Fibroblast of lung (primary cell): ENCODE results near the gene TMEM134. TPM values are rescaled to one million over a fixed set of nuclear protein-coding genes. Genes with fewer than 3 reads are reported as not detected.
"Not testable (repeated sequence)": the region's sequence is repeated elsewhere in the genome, so short reads cannot be mapped to it uniquely, and the experiment has no call there.

Source experiments
- DNase-seq, 2 donors: peaks; one replicate each; pipeline versions ENCODE4 v3.0.0 to v3.0.0-alpha.2; 2010; ENCODE audit warnings: low read depth in 2 of 2
- H2AFZ ChIP-seq: 2 replicates; pipeline ENCODE4 v1.5.1; 2012; ENCODE audit warnings: low read length, control low read depth, inconsistent platforms
- H3K27ac ChIP-seq: 2 replicates; pipeline ENCODE4 v1.5.1; 2011; ENCODE audit warnings: low read length, control low read depth; ENCODE audit not compliant: insufficient read depth
- H3K27me3 ChIP-seq: 2 replicates; pipeline ENCODE4 v1.5.1; 2011; ENCODE audit warnings: mild to moderate bottlenecking, low read length; ENCODE audit not compliant: control insufficient read depth, insufficient read depth
- H3K36me3 ChIP-seq: 2 replicates; pipeline ENCODE4 v1.5.1; 2011; ENCODE audit warnings: low read length; ENCODE audit not compliant: control insufficient read depth, insufficient read depth
- H3K4me1 ChIP-seq: 2 replicates; pipeline ENCODE4 v1.5.1; 2011; ENCODE audit warnings: low read length; ENCODE audit not compliant: control insufficient read depth, insufficient read depth; ENCODE audit errors: extremely low read depth
- H3K4me2 ChIP-seq: 2 replicates; pipeline ENCODE4 v1.5.1; 2011; ENCODE audit warnings: low read length, control low read depth; ENCODE audit not compliant: insufficient read depth; ENCODE audit errors: extremely low read depth
- H3K4me3 ChIP-seq, 4 experiments: fragments of 200-600 bp in 1 of 4; sonication (generic) in 1 of 4; replicated peaks in 1 of 4; 2 replicates each; pipeline ENCODE4 v1.5.1; 2011 to 2016; ENCODE audit warnings: low read length in 4 of 4, low read depth in 3 of 4, mild to moderate bottlenecking in 3 of 4, control low read depth in 2 of 4, inconsistent platforms in 1 of 4, mixed read lengths in 1 of 4; ENCODE audit not compliant: insufficient read depth in 1 of 4; ENCODE audit errors: control extremely low read depth in 1 of 4
- H3K79me2 ChIP-seq: 2 replicates; pipeline ENCODE4 v1.5.1; 2012; ENCODE audit warnings: mild to moderate bottlenecking, low read length, inconsistent platforms; ENCODE audit not compliant: control insufficient read depth, insufficient read depth
- H3K9ac ChIP-seq: 2 replicates; pipeline ENCODE4 v1.5.1; 2011; ENCODE audit warnings: mild to moderate bottlenecking, low read length, control low read depth; ENCODE audit not compliant: insufficient read depth
- H3K9me3 ChIP-seq: 2 replicates; pipeline ENCODE4 v1.5.1; 2012; ENCODE audit warnings: low read depth, low read length; ENCODE audit not compliant: control insufficient read depth, insufficient read depth
- H4K20me1 ChIP-seq: 2 replicates; pipeline ENCODE4 v1.5.1; 2011; ENCODE audit warnings: low read length; ENCODE audit not compliant: control insufficient read depth, insufficient read depth; ENCODE audit errors: extremely low read depth
- EZH2 ChIP-seq: IDR thresholded peaks from 2 replicates; pipeline ENCODE4 v1.5.1; 2012; ENCODE audit warnings: low read length, control low read depth, mild to moderate bottlenecking; ENCODE audit errors: missing control alignments
- polyA plus RNA-seq, 2 donors: library from polyadenylated mRNA; depleted of rRNA in 1 of 2; stranded (reverse) in 1 of 2; unstranded in 1 of 2; fragments of >200 nt; gene quantifications; 2 replicates each; pipeline ENCODE4 v1.2.1, GENCODE V29; 2011 to 2012; ENCODE audit warnings: missing spikeins in 1 of 2
- total RNA-seq: library from RNA; depleted of rRNA; stranded (reverse); fragments of >200 nt; gene quantifications from 2 replicates; pipeline ENCODE4 v1.2.1, GENCODE V29; 2014
- TF ChIP-seq, protein P1 (sequence below), 2 donors: IDR thresholded peaks in 1 of 2; conservative IDR thresholded peaks in 1 of 2; 1 replicate in 1 of 2; 2 replicates in 1 of 2; pipeline ENCODE4 v1.5.1; 2011 to 2012; ENCODE audit warnings: low read length in 2 of 2, control low read depth in 1 of 2, inconsistent platforms in 1 of 2, low read depth in 1 of 2, mild to moderate bottlenecking in 1 of 2

The TMEM134 gene
- total and polyA plus RNA-seq, 2 donors (not counting 1 experiment from before 2014, with no cell fraction given), result 11.2 to 22.0 TPM

DNA sequence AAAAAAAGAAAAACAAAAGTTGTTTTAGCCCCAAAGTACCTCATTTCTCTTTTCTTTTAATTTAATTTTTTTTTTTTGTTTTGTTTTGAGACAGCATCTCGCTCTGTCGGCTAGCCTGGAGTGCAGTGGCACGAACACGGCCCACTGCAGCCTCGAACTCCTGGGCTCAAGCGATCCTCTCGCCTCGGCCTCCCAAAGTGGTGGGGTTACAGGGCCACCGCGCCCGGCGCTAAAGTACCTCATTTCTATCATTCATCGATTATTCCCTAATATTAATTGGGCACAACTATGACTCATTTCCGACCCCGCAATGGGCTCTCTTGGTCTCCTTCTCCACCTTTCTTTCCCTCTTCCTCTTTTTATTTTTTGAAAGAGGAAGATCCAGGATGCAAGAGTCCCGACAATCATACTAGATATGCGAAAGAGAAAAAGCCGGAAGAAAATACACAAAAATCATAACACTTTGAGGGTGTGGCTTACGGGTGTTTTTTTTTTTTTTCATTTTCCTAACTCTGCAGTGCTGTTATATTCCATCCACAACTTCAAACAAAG is 13.3 kb upstream of the TMEM134 start:
- Histone ChIP-seq H3K4me2 (peak overlapping the region; percentile 88), H2AFZ (peak overlapping the region; percentile 85), H3K4me1 (peaks cover 7% of the 10 kb centered on the region), H3K36me3 (peaks cover 2% of the 10 kb centered on the region), H3K4me3 (peak overlapping the region; percentile 45 to 88 (median 72)), H3K27ac (peak overlapping the region; percentile 92), H3K79me2 (no peaks in the 10 kb centered on the region), H3K27me3 (no peaks in the 10 kb centered on the region), H3K9ac (peak overlapping the region; percentile 54), H3K9me3 (no peaks in the 10 kb centered on the region), H4K20me1 (no peaks in the 10 kb centered on the region)
- no peak for DNase-seq
- no peak for TF ChIP-seq EZH2
- TF ChIP-seq, protein P1, sequence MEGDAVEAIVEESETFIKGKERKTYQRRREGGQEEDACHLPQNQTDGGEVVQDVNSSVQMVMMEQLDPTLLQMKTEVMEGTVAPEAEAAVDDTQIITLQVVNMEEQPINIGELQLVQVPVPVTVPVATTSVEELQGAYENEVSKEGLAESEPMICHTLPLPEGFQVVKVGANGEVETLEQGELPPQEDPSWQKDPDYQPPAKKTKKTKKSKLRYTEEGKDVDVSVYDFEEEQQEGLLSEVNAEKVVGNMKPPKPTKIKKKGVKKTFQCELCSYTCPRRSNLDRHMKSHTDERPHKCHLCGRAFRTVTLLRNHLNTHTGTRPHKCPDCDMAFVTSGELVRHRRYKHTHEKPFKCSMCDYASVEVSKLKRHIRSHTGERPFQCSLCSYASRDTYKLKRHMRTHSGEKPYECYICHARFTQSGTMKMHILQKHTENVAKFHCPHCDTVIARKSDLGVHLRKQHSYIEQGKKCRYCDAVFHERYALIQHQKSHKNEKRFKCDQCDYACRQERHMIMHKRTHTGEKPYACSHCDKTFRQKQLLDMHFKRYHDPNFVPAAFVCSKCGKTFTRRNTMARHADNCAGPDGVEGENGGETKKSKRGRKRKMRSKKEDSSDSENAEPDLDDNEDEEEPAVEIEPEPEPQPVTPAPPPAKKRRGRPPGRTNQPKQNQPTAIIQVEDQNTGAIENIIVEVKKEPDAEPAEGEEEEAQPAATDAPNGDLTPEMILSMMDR (conservative IDR thresholded peaks at IDR 0.05 in 1 of 2, IDR thresholded peaks at IDR 0.05 in 1 of 2; ENCODE audit: low read depth in 1 of 2, low read length in 2 of 2), result no peak

DNA sequence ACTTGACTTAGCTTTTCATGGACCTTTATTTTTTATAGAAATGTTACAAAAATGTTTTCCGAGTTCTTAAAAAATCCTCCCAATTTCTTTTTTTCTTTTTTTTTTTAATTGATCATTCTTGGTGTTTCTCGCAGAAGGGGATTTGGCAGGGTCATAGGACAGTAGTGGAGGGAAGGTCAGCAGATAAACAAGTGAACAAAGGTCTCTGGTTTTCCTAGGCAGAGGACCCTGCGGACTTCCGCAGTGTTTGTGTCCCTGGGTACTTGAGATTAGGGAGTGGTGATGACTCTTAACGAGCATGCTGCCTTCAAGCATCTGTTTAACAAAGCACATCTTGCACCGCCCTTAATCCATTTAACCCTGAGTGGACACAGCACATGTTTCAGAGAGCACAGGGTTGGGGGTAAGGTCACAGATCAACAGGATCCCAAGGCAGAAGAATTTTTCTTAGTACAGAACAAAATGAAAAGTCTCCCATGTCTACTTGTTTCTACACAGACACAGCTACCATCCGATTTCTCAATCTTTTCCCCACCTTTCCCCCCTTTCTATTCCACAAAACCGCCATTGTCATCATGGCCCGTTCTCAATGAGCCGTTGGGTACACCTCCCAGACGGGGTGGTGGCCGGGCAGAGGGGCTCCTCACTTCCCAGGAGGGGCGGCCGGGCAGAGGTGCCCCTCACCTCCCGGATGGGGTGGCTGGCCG is 8.4 kb upstream of the TMEM134 start:
- not testable (repeated sequence) for H3K9ac ChIP-seq, H3K9me3 ChIP-seq, H2AFZ ChIP-seq, H4K20me1 ChIP-seq, DNase-seq, H3K4me2 ChIP-seq, H3K27me3 ChIP-seq, H3K27ac ChIP-seq, H3K79me2 ChIP-seq, H3K4me1 ChIP-seq, H3K36me3 ChIP-seq, H3K4me3 ChIP-seq

DNA sequence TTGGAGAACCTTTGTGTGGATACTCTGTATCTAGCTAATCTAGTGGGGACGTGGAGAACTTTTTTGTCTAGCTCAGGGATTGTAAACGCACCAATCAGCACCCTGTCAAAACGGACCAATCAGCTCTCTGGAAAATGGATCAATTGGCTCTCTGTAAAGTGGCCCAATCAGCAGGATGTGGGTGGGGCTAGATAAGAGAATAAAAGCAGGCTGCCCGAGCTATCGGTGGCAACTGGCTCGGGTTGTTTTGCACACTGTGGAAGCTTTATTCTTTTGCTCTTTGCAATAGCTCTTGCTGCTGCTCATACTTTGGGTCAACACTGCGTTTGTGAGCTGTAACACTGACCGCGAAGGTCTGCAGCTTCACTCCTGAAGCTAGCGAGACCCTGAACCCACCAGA is 7.6 kb upstream of the TMEM134 start:
- H2AFZ ChIP-seq, H3K9ac ChIP-seq, H3K79me2 ChIP-seq, H3K4me2 ChIP-seq, H3K27me3 ChIP-seq, H3K4me3 ChIP-seq, H3K36me3 ChIP-seq, H3K4me1 ChIP-seq, H4K20me1 ChIP-seq, H3K27ac ChIP-seq, DNase-seq, H3K9me3 ChIP-seq: not testable (repeated sequence)

DNA sequence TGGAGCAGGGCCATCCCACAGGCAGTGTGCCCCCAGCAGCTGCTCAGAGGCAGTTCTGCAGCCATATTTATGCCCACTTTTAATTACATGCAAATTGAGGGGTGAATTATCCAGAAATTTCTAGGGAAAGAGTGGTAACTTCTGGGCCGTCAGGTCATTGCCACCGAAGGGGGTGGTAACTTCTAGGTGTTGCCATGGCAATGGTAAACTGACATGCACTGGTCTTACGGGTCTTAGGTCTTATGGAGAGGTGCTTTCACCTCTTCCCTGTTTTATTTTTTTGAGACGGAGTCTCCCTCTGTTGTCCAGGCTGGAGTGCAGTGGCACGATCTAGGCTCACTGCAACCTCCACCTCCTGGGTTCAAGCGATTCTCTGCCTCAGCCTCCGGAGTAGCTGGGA is 3.8 kb upstream of the TMEM134 start:
- TF ChIP-seq EZH2, result no peak
- TF ChIP-seq, protein P1 (conservative IDR thresholded peaks at IDR 0.05 in 1 of 2, IDR thresholded peaks at IDR 0.05 in 1 of 2; ENCODE audit: low read depth in 1 of 2, low read length in 2 of 2), result no peak
- no peak overlapping the region for H3K9ac ChIP-seq
- no peak for DNase-seq
- H4K20me1 ChIP-seq, result no peaks in the 10 kb centered on the region
- H3K4me1 ChIP-seq, result peaks cover 5% of the 10 kb centered on the region
- no peaks in the 10 kb centered on the region for H3K36me3 ChIP-seq
- H3K27ac ChIP-seq, result no peak overlapping the region
- H3K4me2 ChIP-seq, result no peak overlapping the region
- H3K4me3 ChIP-seq, result no peak overlapping the region
- H2AFZ ChIP-seq, result no peak overlapping the region
- no peaks in the 10 kb centered on the region for H3K27me3 ChIP-seq
- no peaks in the 10 kb centered on the region for H3K79me2 ChIP-seq
- no peaks in the 10 kb centered on the region for H3K9me3 ChIP-seq
